Uterine smooth muscle cell (primary cell): ENCODE data around the gene UPP1. TPM values are rescaled to one million over a fixed set of nuclear protein-coding genes. Genes with fewer than 3 reads are reported as not detected.

Experiments used
- total RNA-seq: library from RNA; depleted of rRNA; stranded (reverse); fragments of >200 nt; gene quantifications from 2 replicates; pipeline ENCODE4 v1.2.3, GENCODE V29; 2014

UPP1 gene
- total RNA-seq = 10.9 and 22.8 TPM in 2 replicates

GRCh38 chr7:48089046-48090003 lies at the start of gene UPP1:
Gene UPP1, plus strand, starts transcription at chr7:48089265. Its CDS starts 5,519 bp downstream, at chr7:48094784.

Other genes with a start within 250 kb of the UPP1 start
- gene PKD1L1, start 140.8 kb upstream of the UPP1 start, total RNA-seq = under 0.01 TPM in 2 replicates
- gene HUS1, start 109.7 kb upstream of the UPP1 start, total RNA-seq = 17.9 and 28.6 TPM in 2 replicates
- gene SUN3, start 60.2 kb upstream of the UPP1 start, total RNA-seq = not detected in 2 replicates
- 0.11 TPM in 1 of 2 replicates, not detected in the other for gene C7orf57, start 53.7 kb upstream of the UPP1 start, total RNA-seq
- 0.62 and 1.1 TPM in 2 replicates for gene ABCA13, start 82.2 kb downstream of the UPP1 start, total RNA-seq